ENCODE measurements around the gene CRIM1. TPM values are rescaled to one million over a fixed set of nuclear protein-coding genes. Genes with fewer than 3 reads are reported as not detected.

Gene CRIM1
- total RNA-seq, 1 experiment from 2014 or later: 27.6 TPM

DNA sequence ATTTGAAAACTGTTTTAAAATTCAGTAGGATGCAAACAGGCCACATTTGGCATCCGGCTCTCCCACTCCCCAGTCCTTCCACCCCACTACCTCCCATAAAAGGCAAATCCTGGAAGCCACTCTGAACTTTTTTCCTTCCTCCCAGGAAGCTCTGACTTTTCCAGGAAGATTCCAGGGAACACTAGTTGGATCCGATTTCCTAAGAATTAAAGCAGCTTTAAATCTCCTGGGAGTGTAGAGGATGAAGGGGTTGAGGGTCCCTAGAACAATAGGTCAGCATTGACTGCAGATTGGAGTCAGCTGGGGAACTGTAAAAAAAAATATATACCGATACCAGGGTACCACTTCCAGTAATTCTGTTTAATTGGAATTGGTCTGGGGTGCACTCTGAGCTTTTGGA is 76.9 kb downstream of the CRIM1 start:
- Histone ChIP-seq H2AK5ac (ENCODE audit: insufficient read length, low read length) (no peak overlapping the region), H4K5ac (ENCODE audit: insufficient read length, low read depth, low read length) (no peak overlapping the region), H3K14ac (ENCODE audit: insufficient read depth, low read length) (no peak overlapping the region), H2BK120ac (ENCODE audit: low read depth, low read length, poor library complexity, severe bottlenecking) (no peak overlapping the region), H3K56ac (ENCODE audit: insufficient read length, low read depth, low read length) (no peak overlapping the region), H2BK5ac (ENCODE audit: insufficient read length, low read length) (no peak overlapping the region), H4K91ac (ENCODE audit: insufficient read length, low read depth, low read length) (no peak overlapping the region), H2BK12ac (ENCODE audit: insufficient read length, low read depth, low read length) (no peak overlapping the region), H3K9ac (ENCODE audit: extremely low read depth, insufficient read length, low read length) (no peak overlapping the region), H2BK20ac (ENCODE audit: low read depth, low read length, poor library complexity, severe bottlenecking) (no peak overlapping the region), H3K18ac (ENCODE audit: insufficient read length, low read depth, low read length) (no peak overlapping the region), H3K23me2 (ENCODE audit: insufficient read length, low read depth, low read length, poor library complexity, severe bottlenecking) (no peaks in the 10 kb centered on the region), H4K20me1 (ENCODE audit: control insufficient read depth, insufficient read depth, insufficient read length) (no peaks in the 10 kb centered on the region), H3K79me2 (ENCODE audit: insufficient read depth, low read length) (peaks cover 10% of the 10 kb centered on the region; the same call in 1 of the 2 replicates), H3K27me3 (ENCODE audit: insufficient read depth, low read length) (no peaks in the 10 kb centered on the region), H4K8ac (replicated peaks; ENCODE audit: insufficient read length, low read depth, low read length) (no peak overlapping the region), H3K4me1 (ENCODE audit: insufficient read depth, low read length) (no peaks in the 10 kb centered on the region; the same call in 1 of the 2 replicates), H3K79me1 (ENCODE audit: insufficient read depth, low read depth, low read length, poor library complexity, severe bottlenecking) (peaks cover 8% of the 10 kb centered on the region), H3T11ph (ENCODE audit: low read length) (no peak overlapping the region), H3K4me2 (ENCODE audit: insufficient read depth, insufficient read length, low read length) (no peak overlapping the region), H2AFZ (ENCODE audit: low read length) (no peak overlapping the region), H3K27ac (ENCODE audit: insufficient read length, low read depth, low read length) (no peak overlapping the region), H2BK15ac (ENCODE audit: low read depth, low read length) (no peak overlapping the region), H3K23ac (ENCODE audit: insufficient read length, low read depth, low read length) (no peak overlapping the region), H3K9me3 (ENCODE audit: control insufficient read depth, low read depth, low read length) (no peaks in the 10 kb centered on the region), H3K4ac (ENCODE audit: low read depth, low read length) (no peak overlapping the region)
- peaks cover 15 to 21% of the 10 kb centered on the region in 2 experiments for H3K4me1 Mint-ChIP-seq
- TF ChIP-seq, protein P1, sequence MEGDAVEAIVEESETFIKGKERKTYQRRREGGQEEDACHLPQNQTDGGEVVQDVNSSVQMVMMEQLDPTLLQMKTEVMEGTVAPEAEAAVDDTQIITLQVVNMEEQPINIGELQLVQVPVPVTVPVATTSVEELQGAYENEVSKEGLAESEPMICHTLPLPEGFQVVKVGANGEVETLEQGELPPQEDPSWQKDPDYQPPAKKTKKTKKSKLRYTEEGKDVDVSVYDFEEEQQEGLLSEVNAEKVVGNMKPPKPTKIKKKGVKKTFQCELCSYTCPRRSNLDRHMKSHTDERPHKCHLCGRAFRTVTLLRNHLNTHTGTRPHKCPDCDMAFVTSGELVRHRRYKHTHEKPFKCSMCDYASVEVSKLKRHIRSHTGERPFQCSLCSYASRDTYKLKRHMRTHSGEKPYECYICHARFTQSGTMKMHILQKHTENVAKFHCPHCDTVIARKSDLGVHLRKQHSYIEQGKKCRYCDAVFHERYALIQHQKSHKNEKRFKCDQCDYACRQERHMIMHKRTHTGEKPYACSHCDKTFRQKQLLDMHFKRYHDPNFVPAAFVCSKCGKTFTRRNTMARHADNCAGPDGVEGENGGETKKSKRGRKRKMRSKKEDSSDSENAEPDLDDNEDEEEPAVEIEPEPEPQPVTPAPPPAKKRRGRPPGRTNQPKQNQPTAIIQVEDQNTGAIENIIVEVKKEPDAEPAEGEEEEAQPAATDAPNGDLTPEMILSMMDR (conservative IDR thresholded peaks at IDR 0.05): no peak
- no peaks in the 10 kb centered on the region for H3K9me3 Mint-ChIP-seq
- no peak overlapping the region for H3K4me3 Mint-ChIP-seq
- H3K27ac Mint-ChIP-seq: no peak overlapping the region; a peak in 1 of 7 replicates
- peaks cover 0 to 8% (median 1%) of the 10 kb centered on the region in 3 experiments; a peak in 3 of 7 replicates for H3K36me3 Mint-ChIP-seq (ENCODE audit: insufficient read depth in 1 of 3, low read depth in 3 of 3)
- no CpG with 5 or more reads among the region's 3 CpGs for WGBS (ENCODE audit: extremely low coverage, insufficient read length, low lambda C conversion rate)
- no peaks in the 10 kb centered on the region for H3K27me3 Mint-ChIP-seq (ENCODE audit: low read depth)
- DNase-seq: no peak
